CD4-positive, alpha-beta T cell treated with Interleukin-4 for 4 hours (primary cell): Measurements from ENCODE around the gene SLC35B3.
"Not testable (repeated sequence)": the region's sequence is repeated elsewhere in the genome, so short reads cannot be mapped to it uniquely, and the experiment has no call there.

Source experiments
- DNase-seq: peaks from one replicate; pipeline ENCODE4 v3.0.0-alpha.2; 2020

SLC35B3 gene

GRCh38 chr6:8435093-8435844, at the start of gene SLC35B3:
TSS of gene SLC35B3 (minus strand) at chr6:8435545.
- DNase-seq = peak; percentile 95

- no peak for DNase-seq
These were observed 48.3 kb upstream of the SLC35B3 start for GRCh38 chr6:8483650-8484049.

GRCh38 chr6:8481727-8482126, 46.4 kb upstream of the SLC35B3 start:
- no peak for DNase-seq

- DNase-seq = no peak
These were observed 43.1 kb upstream of the SLC35B3 start for GRCh38 chr6:8478418-8478817.

GRCh38 chr6:8476656-8477055, 41.3 kb upstream of the SLC35B3 start:
- DNase-seq = no peak

GRCh38 chr6:8468552-8469356, 33.4 kb upstream of the SLC35B3 start:
- no peak for DNase-seq

GRCh38 chr6:8462694-8463093, 27.3 kb upstream of the SLC35B3 start:
- DNase-seq = no peak

GRCh38 chr6:8462169-8462568, 26.8 kb upstream of the SLC35B3 start:
- no peak for DNase-seq

- DNase-seq = no peak
These were observed 11.0 kb upstream of the SLC35B3 start for GRCh38 chr6:8446391-8446790.

GRCh38 chr6:8445930-8446329, 10.6 kb upstream of the SLC35B3 start:
- not testable (repeated sequence) for DNase-seq

- no peak for DNase-seq
These were observed 6.8 kb upstream of the SLC35B3 start for GRCh38 chr6:8442150-8442549.

GRCh38 chr6:8441452-8441851, 6.1 kb upstream of the SLC35B3 start:
- no peak for DNase-seq

- DNase-seq = no peak
These were observed 4.4 kb upstream of the SLC35B3 start for GRCh38 chr6:8439601-8440268.

- no peak for DNase-seq
These were observed 2.5 kb upstream of the SLC35B3 start for GRCh38 chr6:8437813-8438212.

GRCh38 chr6:8436966-8437365, 1.6 kb upstream of the SLC35B3 start:
- no peak for DNase-seq

GRCh38 chr6:8435845-8436168, 462 bp upstream of the SLC35B3 start:
- no peak for DNase-seq

- DNase-seq = no peak
These were observed 635 bp downstream of the SLC35B3 start for GRCh38 chr6:8434727-8435092.

GRCh38 chr6:8432614-8433013, 2.7 kb downstream of the SLC35B3 start:
- no peak for DNase-seq

GRCh38 chr6:8429821-8430220, 5.5 kb downstream of the SLC35B3 start:
- no peak for DNase-seq

- not testable (repeated sequence) for DNase-seq
These were observed 8.8 kb downstream of the SLC35B3 start for GRCh38 chr6:8426544-8426943.

GRCh38 chr6:8420031-8420588, 15.2 kb downstream of the SLC35B3 start:
- no peak for DNase-seq

GRCh38 chr6:8415913-8416312, 19.4 kb downstream of the SLC35B3 start:
- no peak for DNase-seq

- DNase-seq = no peak
These were observed 20.1 kb downstream of the SLC35B3 start for GRCh38 chr6:8415280-8415679.

- no peak for DNase-seq
These were observed 20.5 kb downstream of the SLC35B3 start for GRCh38 chr6:8414844-8415243.
